Upper lobe of right lung (tissue), 1 donor: ENCODE measurements around the gene CRNKL1. TPM values are rescaled to one million over a fixed set of nuclear protein-coding genes. Genes with fewer than 3 reads are reported as not detected.

Experiments
- ATAC-seq: fragments of 200-7000 bp; cut with Tn5 transposase; one replicate; pipeline ENCODE4 v1.9.1; 2020; ENCODE audit warnings: mild to moderate bottlenecking, moderate library complexity
- DNase-seq: peaks from one replicate; pipeline ENCODE4 v3.0.0-alpha.2; 2020
- H3K27ac ChIP-seq: fragments of 200-600 bp; one replicate; pipeline ENCODE4 v1.8.0; 2022
- H3K27me3 ChIP-seq: fragments of 200-600 bp; one replicate; pipeline ENCODE4 v1.8.0; 2022; ENCODE audit warnings: mild to moderate bottlenecking
- H3K36me3 ChIP-seq: fragments of 200-600 bp; one replicate; pipeline ENCODE4 v1.8.0; 2022
- H3K4me1 ChIP-seq: fragments of 200-600 bp; one replicate; pipeline ENCODE4 v1.8.0; 2022
- H3K4me3 ChIP-seq: fragments of 200-600 bp; one replicate; pipeline ENCODE4 v1.8.0; 2022; ENCODE audit warnings: mild to moderate bottlenecking
- H3K9me3 ChIP-seq: fragments of 200-600 bp; one replicate; pipeline ENCODE4 v1.8.0; 2022
- CTCF ChIP-seq: fragments of 200-600 bp; IDR thresholded peaks from one replicate; pipeline ENCODE4 v1.8.0; 2022; ENCODE audit warnings: antibody characterized with exemption
- intact Hi-C: fragments of 100-400 bp; cut with DNase I; formaldehyde crosslinking; loops from one replicate; pipeline ENCODE4 v1.11.0; 2022
- total RNA-seq: library from RNA; stranded (reverse); fragmentation: NEBNext Ultra II Directional; extraction: Animal tissue kit (Norgen Biotek cat#: 25700); gene quantifications from one replicate; pipeline ENCODE4 v1.2.1, GENCODE V29; 2021
- donor health status: DM: no; HTN: yes; CAD: no; lungs with severe emphysema.

Gene CRNKL1
- total RNA-seq, 1 donor from 2014 or later = 20.2 TPM

- Histone ChIP-seq H3K27me3 (no peaks in the 10 kb centered on the region), H3K9me3 (no peaks in the 10 kb centered on the region), H3K4me3 (no peak overlapping the region), H3K36me3 (peaks cover 81% of the 10 kb centered on the region), H3K4me1 (peaks cover 50% of the 10 kb centered on the region), H3K27ac (peak overlapping the region; percentile 47)
- no peak for TF ChIP-seq CTCF
- intact Hi-C loops = loop anchor here (10.0 kb wide), 2 partner anchors 212 to 302 kb away; no protein-coding TSS in a partner anchor
- peak; percentile 40 for ATAC-seq
- DNase-seq = no peak
Observed at GRCh38 chr20:19996917-19997316, 55.3 kb downstream of the CRNKL1 start.

- Histone ChIP-seq H3K27ac (peak overlapping the region; percentile 47), H3K4me1 (peaks cover 54% of the 10 kb centered on the region), H3K36me3 (peaks cover 81% of the 10 kb centered on the region)
Observed at GRCh38 chr20:19996222-19996621, 56.0 kb downstream of the CRNKL1 start.

GRCh38 chr20:19995220-19995863 lies 56.9 kb downstream of the CRNKL1 start:
- no peak overlapping the region for H3K27ac ChIP-seq
- DNase-seq = no peak
- peaks cover 55% of the 10 kb centered on the region for H3K4me1 ChIP-seq
- H3K36me3 ChIP-seq = peaks cover 81% of the 10 kb centered on the region
- no peaks in the 10 kb centered on the region for H3K27me3 ChIP-seq
- no peaks in the 10 kb centered on the region for H3K9me3 ChIP-seq
- intact Hi-C loops = loop anchor here (10.0 kb wide), 2 partner anchors 211 to 301 kb away; no protein-coding TSS in a partner anchor
- peak; percentile 79 for TF ChIP-seq CTCF
- no peak overlapping the region for H3K4me3 ChIP-seq
- ATAC-seq = peak; percentile 73

More at GRCh38 chr20:19996222-19996621, 56.0 kb downstream of the CRNKL1 start:
- H3K9me3 ChIP-seq = no peaks in the 10 kb centered on the region
- ATAC-seq = no peak
- no peaks in the 10 kb centered on the region for H3K27me3 ChIP-seq
- TF ChIP-seq CTCF = no peak
- intact Hi-C loops = loop anchor here (10.0 kb wide), 2 partner anchors 211 to 301 kb away; no protein-coding TSS in a partner anchor
- DNase-seq = no peak
- no peak overlapping the region for H3K4me3 ChIP-seq

GRCh38 chr20:19993958-19994669 lies 58.2 kb downstream of the CRNKL1 start:
- H3K36me3 ChIP-seq = peaks cover 77% of the 10 kb centered on the region
- no peak for TF ChIP-seq CTCF
- no peaks in the 10 kb centered on the region for H3K9me3 ChIP-seq
- H3K4me3 ChIP-seq = no peak overlapping the region
- no peaks in the 10 kb centered on the region for H3K27me3 ChIP-seq
- intact Hi-C loops = loop anchor here (10.0 kb wide), 2 partner anchors 209 to 299 kb away; no protein-coding TSS in a partner anchor
- peak overlapping the region; percentile 58 for H3K27ac ChIP-seq
- DNase-seq (no peak), ATAC-seq (no peak)
- H3K4me1 ChIP-seq = peaks cover 50% of the 10 kb centered on the region

- no peak overlapping the region for H3K4me3 ChIP-seq
- no peaks in the 10 kb centered on the region for H3K27me3 ChIP-seq
- no peaks in the 10 kb centered on the region for H3K9me3 ChIP-seq
- DNase-seq (no peak), ATAC-seq (peak; percentile 44)
- H3K4me1 ChIP-seq = peaks cover 50% of the 10 kb centered on the region
- peak overlapping the region; percentile 58 for H3K27ac ChIP-seq
- TF ChIP-seq CTCF = no peak
- H3K36me3 ChIP-seq = peaks cover 68% of the 10 kb centered on the region
- intact Hi-C loops = loop anchor here (10.0 kb wide), 2 partner anchors 208 to 298 kb away; no protein-coding TSS in a partner anchor
Observed at GRCh38 chr20:19992996-19993908, 59.0 kb downstream of the CRNKL1 start.
